Ammon's horn (tissue), 1 donor: Measurements from ENCODE around the gene HGD.

Experiments used
- DNase-seq: peaks from one replicate; pipeline ENCODE4 v3.0.0-alpha.2; 2016; ENCODE audit warnings: low spot score

The HGD gene

DNA sequence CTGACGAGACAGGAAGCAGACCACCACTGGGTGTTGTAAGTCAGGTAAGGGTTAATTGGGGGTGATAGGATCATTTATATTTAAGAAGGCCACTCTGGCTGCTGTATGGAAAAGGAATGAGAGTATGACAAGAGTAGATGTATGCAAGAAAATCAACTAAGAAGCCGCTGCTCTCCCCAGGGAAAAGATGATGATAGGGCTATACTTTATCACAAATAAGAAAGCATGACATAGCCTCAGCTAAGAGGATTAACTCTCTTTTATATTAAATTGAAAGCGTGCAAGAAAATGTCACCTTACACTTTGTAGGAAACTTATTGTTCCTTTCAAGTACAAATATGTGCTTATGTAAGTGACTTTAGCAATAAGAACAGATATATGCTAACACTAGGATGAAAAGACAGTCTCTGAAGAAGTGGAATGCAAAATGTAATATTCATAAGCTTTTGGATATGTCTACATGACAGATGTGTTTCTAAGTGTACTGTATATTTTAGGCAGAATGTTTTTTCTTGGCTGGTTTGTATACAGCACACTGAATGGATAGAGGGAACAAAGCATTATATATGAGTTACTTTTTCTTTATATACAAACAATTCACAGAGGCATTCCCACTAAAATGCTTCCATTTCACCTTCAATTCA, 94.6 kb downstream of the HGD start:
- DNase-seq: no peak
